GM19239 (cell line): ENCODE measurements around the gene EIF4A2.
A peak's percentile ranks its signal among the peaks of the same experiment; 100 is the strongest.
"Not testable (repeated sequence)": the region's sequence is repeated elsewhere in the genome, so short reads cannot be mapped to it uniquely, and the experiment has no call there.

Experiments used
- DNase-seq: peaks from one replicate; pipeline ENCODE4 v3.0.0; 2011; ENCODE audit warnings: low spot score; ENCODE audit not compliant: insufficient read length
- FAIRE-seq: peaks from 2 replicates; lab custom pipeline; 2011; peaks lifted over from hg19 to GRCh38; lab: Jason Lieb, UNC

EIF4A2 gene

GRCh38 chr3:186783731-186784515 is 546 bp downstream of the EIF4A2 start:
- DNase-seq (no peak), FAIRE-seq (peak; percentile 14)

GRCh38 chr3:186784820-186785494 is 1.6 kb downstream of the EIF4A2 start:
- no peak for DNase-seq
- FAIRE-seq = no peak

GRCh38 chr3:186785495-186786018 is 2.2 kb downstream of the EIF4A2 start:
- no peak for FAIRE-seq
- DNase-seq = no peak

GRCh38 chr3:186786922-186787321 is 3.5 kb downstream of the EIF4A2 start:
- no peak for DNase-seq
- FAIRE-seq = peak; percentile 40

- DNase-seq (no peak), FAIRE-seq (no peak)
Observed at GRCh38 chr3:186787642-186788481, 4.5 kb downstream of the EIF4A2 start.

- FAIRE-seq = peak; percentile 21
- no peak for DNase-seq
Observed at GRCh38 chr3:186788482-186789370, 5.3 kb downstream of the EIF4A2 start.

- DNase-seq (no peak), FAIRE-seq (no peak)
Observed at GRCh38 chr3:186789554-186790260, 6.3 kb downstream of the EIF4A2 start.

- FAIRE-seq = peak; percentile 71
- no peak for DNase-seq
Observed at GRCh38 chr3:186790261-186790981, 7.0 kb downstream of the EIF4A2 start.

- FAIRE-seq (no peak), DNase-seq (no peak)
Observed at GRCh38 chr3:186798239-186798874, 15.0 kb downstream of the EIF4A2 start.

GRCh38 chr3:186800285-186800684 is 16.9 kb downstream of the EIF4A2 start:
- FAIRE-seq (no peak), DNase-seq (no peak)

GRCh38 chr3:186802701-186803100 is 19.3 kb downstream of the EIF4A2 start:
- FAIRE-seq (no peak), DNase-seq (no peak)

- not testable (repeated sequence) for FAIRE-seq, DNase-seq
Observed at GRCh38 chr3:186803447-186803846, 20.1 kb downstream of the EIF4A2 start.

- FAIRE-seq (peak; percentile 93), DNase-seq (peak; percentile 77)
Observed at GRCh38 chr3:186806089-186807055, 23.0 kb downstream of the EIF4A2 start, which contains the start of gene RFC4. Gene RFC4, minus strand, starts transcription at chr3:186806482. Its CDS starts 1,769 bp downstream, at chr3:186804713.

GRCh38 chr3:186807231-186807630 is 23.9 kb downstream of the EIF4A2 start:
- DNase-seq (no peak), FAIRE-seq (no peak)

GRCh38 chr3:186810336-186810996 is 27.1 kb downstream of the EIF4A2 start:
- FAIRE-seq (no peak), DNase-seq (no peak)

- not testable (repeated sequence) for DNase-seq, FAIRE-seq
Observed at GRCh38 chr3:186811313-186811712, 27.9 kb downstream of the EIF4A2 start.
